Activated T-helper 17 cell treated with anti-CD3 and anti-CD28 coated beads, Interleukin-2, amount 50 U/mL, for 72 hours (primary cell): ENCODE data around the gene NELL1. TPM values are rescaled to one million over a fixed set of nuclear protein-coding genes. Genes with fewer than 3 reads are reported as not detected.

Source experiments
- ATAC-seq: fragments of 150-1000 bp; cut with Tn5 transposase; replicated peaks from 2 replicates; pipeline ENCODE4 v1.10.0; 2021; ENCODE audit warnings: mild to moderate bottlenecking, moderate library complexity
- H3K27ac Mint-ChIP-seq: one replicate; pipeline ENCODE4 v1.8.0; 2022; ENCODE audit warnings: mixed read lengths
- H3K27me3 Mint-ChIP-seq: one replicate; pipeline ENCODE4 v1.8.0; 2022; ENCODE audit warnings: mixed read lengths
- H3K36me3 Mint-ChIP-seq: one replicate; pipeline ENCODE4 v1.8.0; 2022; ENCODE audit warnings: low read depth, mild to moderate bottlenecking, mixed read lengths
- H3K4me1 Mint-ChIP-seq: one replicate; pipeline ENCODE4 v1.8.0; 2022; ENCODE audit warnings: mixed read lengths
- H3K4me3 Mint-ChIP-seq: one replicate; pipeline ENCODE4 v1.8.0; 2022; ENCODE audit warnings: mild to moderate bottlenecking, mixed read lengths
- H3K9me3 Mint-ChIP-seq: one replicate; pipeline ENCODE4 v1.8.0; 2022; ENCODE audit warnings: mixed read lengths
- total RNA-seq, 2 donors: library from RNA; stranded (reverse); gene quantifications; one replicate each; pipeline ENCODE4 v1.2.3, GENCODE V29; 2022

NELL1 gene
- total RNA-seq, 2 donors from 2014 or later = not detected

DNA sequence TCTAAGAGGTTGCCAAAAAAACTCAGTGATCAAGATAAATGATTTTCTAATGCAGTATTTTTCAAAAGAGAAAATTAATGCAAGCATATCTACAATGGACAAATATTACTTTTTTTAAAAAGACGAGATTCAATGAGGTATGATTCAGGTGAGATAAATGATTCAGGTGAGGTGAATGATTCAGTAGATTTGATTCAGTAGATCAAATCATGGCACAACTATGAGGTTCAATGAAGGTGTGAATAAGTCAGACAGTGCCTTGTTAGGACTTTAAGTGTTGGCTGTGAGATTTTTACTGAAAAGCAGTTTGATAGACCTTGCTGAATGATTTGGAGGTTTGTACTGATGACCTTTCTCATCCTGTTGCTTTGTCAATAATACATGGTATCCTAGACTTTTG is 742.2 kb downstream of the NELL1 start:
- no peak overlapping the region for H3K27ac Mint-ChIP-seq
- no peaks in the 10 kb centered on the region for H3K27me3 Mint-ChIP-seq
- no peaks in the 10 kb centered on the region for H3K4me1 Mint-ChIP-seq
- peaks cover 21% of the 10 kb centered on the region for H3K9me3 Mint-ChIP-seq
- H3K4me3 Mint-ChIP-seq = no peak overlapping the region
- no peak for ATAC-seq
- H3K36me3 Mint-ChIP-seq = no peaks in the 10 kb centered on the region

GRCh38 chr11:21412652-21413383 is 743.4 kb downstream of the NELL1 start:
- no peaks in the 10 kb centered on the region for H3K4me1 Mint-ChIP-seq
- no peak for ATAC-seq
- H3K27me3 Mint-ChIP-seq = no peaks in the 10 kb centered on the region
- H3K4me3 Mint-ChIP-seq = no peak overlapping the region
- peaks cover 16% of the 10 kb centered on the region for H3K9me3 Mint-ChIP-seq
- no peak overlapping the region for H3K27ac Mint-ChIP-seq
- H3K36me3 Mint-ChIP-seq = no peaks in the 10 kb centered on the region

DNA sequence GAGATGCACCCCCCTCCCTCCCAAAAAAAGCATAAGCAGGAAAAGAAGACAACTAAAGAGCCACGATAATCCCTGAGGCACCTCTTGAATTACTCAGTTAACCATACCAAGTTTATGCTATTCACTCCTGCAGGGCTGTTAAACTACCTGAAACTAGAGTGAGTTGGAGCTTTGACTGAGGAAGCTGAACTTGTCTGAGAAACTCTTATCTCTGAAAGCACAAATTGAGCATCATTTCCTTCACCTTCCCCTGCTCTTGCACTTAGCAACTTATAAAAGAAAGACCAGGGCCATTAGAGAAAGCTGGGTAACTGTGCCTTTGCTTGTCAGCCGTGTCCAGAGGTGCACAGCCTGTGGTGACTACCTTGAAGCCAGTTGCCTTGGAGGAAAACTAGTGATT is 745.6 kb downstream of the NELL1 start:
- Mint-ChIP-seq H3K27me3 (no peaks in the 10 kb centered on the region), H3K4me1 (no peaks in the 10 kb centered on the region), H3K9me3 (peaks cover 13% of the 10 kb centered on the region), H3K36me3 (no peaks in the 10 kb centered on the region), H3K27ac (no peak overlapping the region), H3K4me3 (no peak overlapping the region)
- ATAC-seq = no peak

DNA sequence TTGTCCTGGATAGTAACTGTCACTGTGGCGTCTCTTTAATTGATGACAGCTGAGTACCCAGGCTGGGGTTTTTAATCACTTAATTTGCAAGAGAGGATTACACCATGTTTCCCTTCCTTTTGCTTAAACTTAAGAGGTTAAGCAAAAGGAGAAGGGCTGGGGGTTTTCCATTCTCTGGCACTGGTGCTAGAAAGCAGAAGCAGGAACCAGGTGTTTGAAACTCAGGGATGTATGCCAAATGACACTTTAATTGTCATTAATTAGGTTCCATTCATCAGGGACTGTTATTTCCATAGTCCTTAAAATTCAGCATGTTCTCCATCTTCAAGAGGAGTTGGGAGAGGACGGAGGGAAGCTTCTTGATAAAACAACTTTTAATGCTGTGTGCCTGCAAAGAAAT is 746.2 kb downstream of the NELL1 start:
- Mint-ChIP-seq H3K27me3 (no peaks in the 10 kb centered on the region), H3K36me3 (no peaks in the 10 kb centered on the region), H3K4me3 (no peak overlapping the region), H3K9me3 (peaks cover 18% of the 10 kb centered on the region), H3K4me1 (no peaks in the 10 kb centered on the region), H3K27ac (no peak overlapping the region)
- ATAC-seq = no peak

- no peak for ATAC-seq
- Mint-ChIP-seq H3K4me1 (no peaks in the 10 kb centered on the region), H3K4me3 (no peak overlapping the region), H3K27ac (no peak overlapping the region), H3K9me3 (peaks cover 26% of the 10 kb centered on the region), H3K27me3 (no peaks in the 10 kb centered on the region), H3K36me3 (no peaks in the 10 kb centered on the region)
Measured at GRCh38 chr11:21421711-21422329, 752.4 kb downstream of the NELL1 start.

GRCh38 chr11:21426931-21427330 is 757.5 kb downstream of the NELL1 start:
- Mint-ChIP-seq H3K9me3 (peaks cover 18% of the 10 kb centered on the region), H3K4me3 (no peak overlapping the region), H3K4me1 (no peaks in the 10 kb centered on the region), H3K27ac (no peak overlapping the region), H3K27me3 (no peaks in the 10 kb centered on the region), H3K36me3 (no peaks in the 10 kb centered on the region)
- ATAC-seq = no peak

- no peaks in the 10 kb centered on the region for H3K4me1 Mint-ChIP-seq
- no peak for ATAC-seq
- H3K36me3 Mint-ChIP-seq = no peaks in the 10 kb centered on the region
- H3K4me3 Mint-ChIP-seq = no peak overlapping the region
- no peak overlapping the region for H3K27ac Mint-ChIP-seq
- no peaks in the 10 kb centered on the region for H3K27me3 Mint-ChIP-seq
- peaks cover 18% of the 10 kb centered on the region for H3K9me3 Mint-ChIP-seq
Measured at GRCh38 chr11:21427726-21428125, 758.3 kb downstream of the NELL1 start.

DNA sequence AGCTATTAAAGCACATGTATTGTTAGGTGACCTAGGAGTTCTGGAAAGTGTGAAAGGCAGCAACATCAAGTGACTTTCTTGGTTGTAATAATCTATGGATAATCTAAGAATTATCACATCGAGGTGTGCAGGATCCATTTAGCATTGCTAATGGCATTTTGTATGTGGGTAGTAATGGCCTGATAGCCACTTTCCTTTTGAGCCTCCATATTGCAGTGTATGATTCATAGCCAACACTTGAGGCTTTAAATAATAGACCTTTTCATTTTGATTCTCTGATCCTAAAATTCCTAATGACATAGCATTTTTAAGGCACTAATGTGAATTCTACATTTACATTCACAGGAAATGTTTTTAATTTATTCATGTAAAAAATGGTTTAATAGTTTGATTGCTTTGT is 759.4 kb downstream of the NELL1 start:
- peaks cover 18% of the 10 kb centered on the region for H3K9me3 Mint-ChIP-seq
- no peak overlapping the region for H3K27ac Mint-ChIP-seq
- no peak overlapping the region for H3K4me3 Mint-ChIP-seq
- H3K36me3 Mint-ChIP-seq = no peaks in the 10 kb centered on the region
- no peak for ATAC-seq
- no peaks in the 10 kb centered on the region for H3K4me1 Mint-ChIP-seq
- H3K27me3 Mint-ChIP-seq = no peaks in the 10 kb centered on the region

DNA sequence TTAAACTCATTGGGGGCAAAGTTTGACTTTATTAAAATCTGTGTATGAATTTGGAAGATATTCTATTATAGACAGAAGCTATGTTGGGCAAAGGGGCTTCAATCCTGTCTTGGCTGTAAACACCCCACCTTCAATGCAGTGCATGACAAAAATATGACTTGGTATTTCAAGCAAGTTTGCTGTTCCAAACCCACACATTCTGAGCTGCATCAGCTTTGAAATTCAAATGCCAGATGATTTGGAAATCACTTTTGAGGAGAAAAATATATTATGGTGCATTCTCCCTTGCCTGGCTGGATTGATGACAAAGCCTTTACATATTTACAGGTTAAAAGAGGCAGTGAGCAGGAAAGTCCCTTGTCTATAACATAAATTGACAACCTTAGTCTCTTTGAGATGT is 760.0 kb downstream of the NELL1 start:
- ATAC-seq = no peak
- no peaks in the 10 kb centered on the region for H3K4me1 Mint-ChIP-seq
- peaks cover 18% of the 10 kb centered on the region for H3K9me3 Mint-ChIP-seq
- no peak overlapping the region for H3K4me3 Mint-ChIP-seq
- no peaks in the 10 kb centered on the region for H3K27me3 Mint-ChIP-seq
- H3K36me3 Mint-ChIP-seq = no peaks in the 10 kb centered on the region
- H3K27ac Mint-ChIP-seq = no peak overlapping the region

- H3K4me1 Mint-ChIP-seq = no peaks in the 10 kb centered on the region
- no peak overlapping the region for H3K27ac Mint-ChIP-seq
- no peaks in the 10 kb centered on the region for H3K27me3 Mint-ChIP-seq
- no peak for ATAC-seq
- no peaks in the 10 kb centered on the region for H3K36me3 Mint-ChIP-seq
- peaks cover 20% of the 10 kb centered on the region for H3K9me3 Mint-ChIP-seq
- H3K4me3 Mint-ChIP-seq = no peak overlapping the region
Measured at GRCh38 chr11:21430537-21430936, 761.2 kb downstream of the NELL1 start.

DNA sequence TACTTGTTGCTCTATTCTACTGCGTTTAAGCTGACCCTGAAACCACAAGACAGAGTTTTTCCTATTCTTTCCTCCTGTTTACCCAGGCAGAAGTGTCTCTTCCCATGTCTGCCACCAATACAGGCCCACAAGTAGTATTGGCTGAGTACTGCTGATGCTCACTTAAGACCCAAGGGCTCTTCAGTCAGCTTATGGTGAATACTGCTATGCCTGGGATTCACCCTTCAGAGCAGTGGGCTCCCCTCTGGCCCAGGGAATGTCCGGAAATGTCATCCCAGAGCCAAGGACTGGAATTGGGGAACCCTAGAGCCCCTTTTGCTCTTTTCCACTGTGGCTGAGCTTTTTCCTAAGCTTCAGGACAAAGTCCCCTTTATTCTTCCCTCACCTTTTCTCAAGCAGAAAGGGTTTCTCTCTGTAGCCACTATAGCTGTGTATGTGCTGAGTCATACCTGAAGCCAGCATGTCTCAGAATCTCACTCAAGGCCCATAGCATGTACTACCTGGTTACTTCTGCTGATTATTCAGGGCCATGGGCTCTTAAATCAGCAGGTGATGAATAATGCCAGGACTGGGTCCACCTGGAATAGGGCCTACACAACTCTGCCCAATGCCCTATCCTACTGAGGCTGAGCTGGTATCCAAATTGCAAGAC is 777.7 kb downstream of the NELL1 start:
- Mint-ChIP-seq H3K36me3 (no peaks in the 10 kb centered on the region), H3K4me1 (no peaks in the 10 kb centered on the region)

DNA sequence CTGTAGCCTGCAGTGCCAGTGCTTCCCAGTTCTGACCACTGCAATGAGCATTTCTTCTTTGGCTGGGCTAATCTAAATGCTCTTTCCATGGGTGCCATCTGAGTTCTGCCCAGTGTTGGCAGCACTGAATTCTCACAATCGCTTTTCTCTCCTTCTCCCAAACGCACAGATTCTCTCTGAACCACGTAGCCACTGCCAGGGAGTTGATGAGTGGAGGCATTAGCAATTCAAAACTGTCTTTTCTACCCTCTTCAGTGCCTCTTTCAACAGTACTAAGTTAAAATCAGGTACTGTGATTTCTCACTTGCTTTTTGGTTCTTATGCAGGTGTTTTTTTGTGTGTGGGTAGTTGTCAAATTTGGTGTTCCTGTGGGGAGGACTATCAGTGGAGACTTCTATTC is 778.5 kb downstream of the NELL1 start:
- Mint-ChIP-seq H3K27ac (no peak overlapping the region), H3K27me3 (no peaks in the 10 kb centered on the region), H3K4me3 (no peak overlapping the region), H3K36me3 (no peaks in the 10 kb centered on the region), H3K4me1 (no peaks in the 10 kb centered on the region), H3K9me3 (peaks cover 5% of the 10 kb centered on the region)
- no peak for ATAC-seq

More for the DNA sequence above, 777.7 kb downstream of the NELL1 start:
- no peaks in the 10 kb centered on the region for H3K27me3 Mint-ChIP-seq
- H3K27ac Mint-ChIP-seq = no peak overlapping the region
- H3K9me3 Mint-ChIP-seq = peaks cover 5% of the 10 kb centered on the region
- no peak overlapping the region for H3K4me3 Mint-ChIP-seq
- no peak for ATAC-seq

DNA sequence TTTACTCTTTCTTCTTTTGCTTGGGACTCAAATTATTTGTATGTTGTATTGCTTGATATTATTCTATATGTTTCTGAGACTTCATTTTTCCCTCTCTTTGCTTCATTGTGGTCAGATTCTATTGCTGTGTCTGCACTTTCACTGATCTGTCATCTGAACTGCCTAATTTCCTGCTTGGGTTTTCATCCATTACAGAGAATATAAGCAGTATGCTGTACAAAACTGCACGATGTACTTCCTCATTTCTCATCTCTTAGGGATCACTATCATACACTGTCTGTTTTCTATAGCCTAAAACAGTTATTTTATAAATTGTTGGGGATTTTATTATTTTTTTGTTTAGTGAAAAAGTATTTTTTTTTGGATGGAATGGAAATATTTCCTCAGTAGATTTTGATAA is 786.8 kb downstream of the NELL1 start:
- ATAC-seq = no peak
- H3K36me3 Mint-ChIP-seq = no peaks in the 10 kb centered on the region
- H3K27ac Mint-ChIP-seq = no peak overlapping the region
- no peak overlapping the region for H3K4me3 Mint-ChIP-seq
- H3K4me1 Mint-ChIP-seq = no peaks in the 10 kb centered on the region
- peaks cover 4% of the 10 kb centered on the region for H3K9me3 Mint-ChIP-seq
- no peaks in the 10 kb centered on the region for H3K27me3 Mint-ChIP-seq

GRCh38 chr11:21460082-21460481 is 790.7 kb downstream of the NELL1 start:
- no peak overlapping the region for H3K27ac Mint-ChIP-seq
- no peak for ATAC-seq
- no peak overlapping the region for H3K4me3 Mint-ChIP-seq
- no peaks in the 10 kb centered on the region for H3K36me3 Mint-ChIP-seq
- no peaks in the 10 kb centered on the region for H3K4me1 Mint-ChIP-seq
- peaks cover 8% of the 10 kb centered on the region for H3K9me3 Mint-ChIP-seq
- no peaks in the 10 kb centered on the region for H3K27me3 Mint-ChIP-seq

GRCh38 chr11:21461701-21462100 is 792.3 kb downstream of the NELL1 start:
- H3K27me3 Mint-ChIP-seq = no peaks in the 10 kb centered on the region
- H3K27ac Mint-ChIP-seq = no peak overlapping the region
- H3K36me3 Mint-ChIP-seq = no peaks in the 10 kb centered on the region
- H3K4me1 Mint-ChIP-seq = no peaks in the 10 kb centered on the region
- peaks cover 4% of the 10 kb centered on the region for H3K9me3 Mint-ChIP-seq
- H3K4me3 Mint-ChIP-seq = no peak overlapping the region
- ATAC-seq = no peak
